OCI-LY3 (cell line): ENCODE measurements around the gene SNAPC5.
"Not testable (repeated sequence)": the region's sequence is repeated elsewhere in the genome, so short reads cannot be mapped to it uniquely, and the experiment has no call there.

ENCODE experiments used
- EZH2phosphoT487 ChIP-seq: fragments of 200-600 bp; shearing (Covaris generic); IDR thresholded peaks from 2 replicates; pipeline ENCODE4 v1.6.1; 2018; ENCODE audit warnings: antibody characterized with exemption, mixed run types, low read depth
- TF ChIP-seq, protein P1 (sequence below): fragments of 200-600, 300-600 bp; sonication (generic); IDR thresholded peaks from 2 replicates; pipeline ENCODE4 v1.5.1; 2014; ENCODE audit warnings: antibody characterized with exemption, low read length, low read depth

- TF ChIP-seq, protein P1, sequence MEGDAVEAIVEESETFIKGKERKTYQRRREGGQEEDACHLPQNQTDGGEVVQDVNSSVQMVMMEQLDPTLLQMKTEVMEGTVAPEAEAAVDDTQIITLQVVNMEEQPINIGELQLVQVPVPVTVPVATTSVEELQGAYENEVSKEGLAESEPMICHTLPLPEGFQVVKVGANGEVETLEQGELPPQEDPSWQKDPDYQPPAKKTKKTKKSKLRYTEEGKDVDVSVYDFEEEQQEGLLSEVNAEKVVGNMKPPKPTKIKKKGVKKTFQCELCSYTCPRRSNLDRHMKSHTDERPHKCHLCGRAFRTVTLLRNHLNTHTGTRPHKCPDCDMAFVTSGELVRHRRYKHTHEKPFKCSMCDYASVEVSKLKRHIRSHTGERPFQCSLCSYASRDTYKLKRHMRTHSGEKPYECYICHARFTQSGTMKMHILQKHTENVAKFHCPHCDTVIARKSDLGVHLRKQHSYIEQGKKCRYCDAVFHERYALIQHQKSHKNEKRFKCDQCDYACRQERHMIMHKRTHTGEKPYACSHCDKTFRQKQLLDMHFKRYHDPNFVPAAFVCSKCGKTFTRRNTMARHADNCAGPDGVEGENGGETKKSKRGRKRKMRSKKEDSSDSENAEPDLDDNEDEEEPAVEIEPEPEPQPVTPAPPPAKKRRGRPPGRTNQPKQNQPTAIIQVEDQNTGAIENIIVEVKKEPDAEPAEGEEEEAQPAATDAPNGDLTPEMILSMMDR = not testable (repeated sequence)
- not testable (repeated sequence) for TF ChIP-seq EZH2phosphoT487
Observed at GRCh38 chr15:66461294-66461693, 36.3 kb downstream of the SNAPC5 start.
